Astrocyte (in vitro differentiated cells and primary cell): ENCODE measurements around the gene NCKAP1.

Experiments
- EZH2 ChIP-seq: IDR thresholded peaks from 2 replicates; pipeline ENCODE4 v1.6.1; 2012; ENCODE audit warnings: mild to moderate bottlenecking, low read length, inconsistent platforms; ENCODE audit not compliant: insufficient read depth
- TF ChIP-seq, protein P1 (sequence below): IDR thresholded peaks from 2 replicates; pipeline ENCODE4 v1.5.1; 2011; ENCODE audit warnings: low read depth, mild to moderate bottlenecking, inconsistent platforms, low read length, moderate library complexity; ENCODE audit not compliant: insufficient read depth

DNA sequence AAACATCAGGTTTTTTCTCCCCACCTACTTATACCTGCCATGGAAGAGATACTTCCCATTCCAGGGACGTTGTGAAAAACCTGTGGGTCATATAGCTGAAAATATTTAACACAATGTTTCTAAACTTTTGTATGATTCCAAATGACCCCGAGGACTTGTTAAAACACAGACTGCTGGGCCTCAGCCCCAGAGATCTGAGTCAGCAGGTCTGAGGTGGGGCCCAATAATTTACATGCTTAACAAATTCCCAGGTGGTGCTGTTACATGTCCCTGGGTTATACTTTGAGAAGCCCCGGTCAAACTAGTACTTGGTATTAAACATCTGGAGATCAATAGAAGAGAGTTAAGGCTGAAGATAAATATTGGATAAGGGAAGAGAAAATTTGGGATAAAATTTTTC is 100.4 kb downstream of the NCKAP1 start:
- TF ChIP-seq, protein P1, sequence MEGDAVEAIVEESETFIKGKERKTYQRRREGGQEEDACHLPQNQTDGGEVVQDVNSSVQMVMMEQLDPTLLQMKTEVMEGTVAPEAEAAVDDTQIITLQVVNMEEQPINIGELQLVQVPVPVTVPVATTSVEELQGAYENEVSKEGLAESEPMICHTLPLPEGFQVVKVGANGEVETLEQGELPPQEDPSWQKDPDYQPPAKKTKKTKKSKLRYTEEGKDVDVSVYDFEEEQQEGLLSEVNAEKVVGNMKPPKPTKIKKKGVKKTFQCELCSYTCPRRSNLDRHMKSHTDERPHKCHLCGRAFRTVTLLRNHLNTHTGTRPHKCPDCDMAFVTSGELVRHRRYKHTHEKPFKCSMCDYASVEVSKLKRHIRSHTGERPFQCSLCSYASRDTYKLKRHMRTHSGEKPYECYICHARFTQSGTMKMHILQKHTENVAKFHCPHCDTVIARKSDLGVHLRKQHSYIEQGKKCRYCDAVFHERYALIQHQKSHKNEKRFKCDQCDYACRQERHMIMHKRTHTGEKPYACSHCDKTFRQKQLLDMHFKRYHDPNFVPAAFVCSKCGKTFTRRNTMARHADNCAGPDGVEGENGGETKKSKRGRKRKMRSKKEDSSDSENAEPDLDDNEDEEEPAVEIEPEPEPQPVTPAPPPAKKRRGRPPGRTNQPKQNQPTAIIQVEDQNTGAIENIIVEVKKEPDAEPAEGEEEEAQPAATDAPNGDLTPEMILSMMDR, result no peak
- no peak for TF ChIP-seq EZH2
